Smooth muscle cell (in vitro differentiated cells): ENCODE results near the gene CAPN10. TPM values are rescaled to one million over a fixed set of nuclear protein-coding genes. Genes with fewer than 3 reads are reported as not detected.

Source experiments
- DNase-seq: peaks from one replicate; lab custom pipeline; 2025; ENCODE audit not compliant: unreplicated experiment; lab: John Stamatoyannopoulos, UW
- H2AFZ ChIP-seq: fragments of 200-600 bp; sonication (generic); 2 replicates; pipeline ENCODE4 v1.6.0; 2016; ENCODE audit warnings: antibody characterized with exemption, low read depth, mild to moderate bottlenecking
- H3F3A ChIP-seq: fragments of 200-600 bp; sonication (generic); 2 replicates; pipeline ENCODE4 v1.6.0; 2017; ENCODE audit warnings: antibody characterized with exemption, low read depth
- H3K27ac ChIP-seq: fragments of 200-600 bp; sonication (generic); 2 replicates; pipeline ENCODE4 v1.5.1; 2016; ENCODE audit warnings: low read depth, mild to moderate bottlenecking
- H3K27me3 ChIP-seq: fragments of 200-600 bp; sonication (generic); 2 replicates; pipeline ENCODE4 v1.6.1; 2016; ENCODE audit warnings: low read depth, mild to moderate bottlenecking
- H3K36me3 ChIP-seq: fragments of 200-600 bp; sonication (generic); 2 replicates; pipeline ENCODE4 v1.5.1; 2016; ENCODE audit warnings: low read depth
- H3K4me1 ChIP-seq: fragments of 200-600 bp; sonication (generic); 2 replicates; pipeline ENCODE4 v1.5.1; 2016; ENCODE audit warnings: low read depth
- H3K4me2 ChIP-seq: fragments of 200-600 bp; sonication (generic); 2 replicates; pipeline ENCODE4 v1.6.0; 2016; ENCODE audit warnings: mild to moderate bottlenecking
- H3K4me3 ChIP-seq: fragments of 200-600 bp; sonication (generic); 2 replicates; pipeline ENCODE4 v1.5.1; 2016; ENCODE audit warnings: mild to moderate bottlenecking
- H3K79me2 ChIP-seq: fragments of 200-600 bp; sonication (generic); 2 replicates; pipeline ENCODE4 v1.6.0; 2016; ENCODE audit warnings: low read depth, mild to moderate bottlenecking
- H3K9ac ChIP-seq: fragments of 200-600 bp; sonication (generic); 2 replicates; pipeline ENCODE4 v1.6.0; 2016; ENCODE audit warnings: low read depth
- H3K9me3 ChIP-seq: fragments of 200-600 bp; sonication (generic); replicated peaks from 2 replicates; pipeline ENCODE4 v1.5.1; 2016; ENCODE audit warnings: low read depth
- H4K20me1 ChIP-seq: fragments of 200-600 bp; sonication (generic); 2 replicates; pipeline ENCODE4 v1.6.0; 2016; ENCODE audit warnings: low read depth
- WGBS: methylation state at CpG from one replicate; pipeline ENCODE4 v1.1.7; 2016; ENCODE audit warnings: low lambda C conversion rate; 5-methylcytosine and 5-hydroxymethylcytosine counted together
- polyA plus RNA-seq: library from polyadenylated mRNA; unstranded; fragments of >200 nt; fragmentation: Nextera tagmentation; extraction: Ambion mirVana; gene quantifications from 2 replicates; pipeline ENCODE4 v1.2.1, GENCODE V29; 2016
- total RNA-seq: library from RNA; depleted of rRNA; stranded (reverse); fragments of >200 nt; gene quantifications from 2 replicates; pipeline ENCODE4 v1.2.3, GENCODE V29; 2014
- TF ChIP-seq, protein P1 (sequence below): fragments of 200-600 bp; sonication (generic); IDR thresholded peaks from 2 replicates; pipeline ENCODE4 v1.5.1; 2017; ENCODE audit warnings: borderline replicate concordance, mild to moderate bottlenecking, antibody characterized with exemption; ENCODE audit not compliant: insufficient read depth, poor library complexity, severe bottlenecking

Gene CAPN10
- total and polyA plus RNA-seq, 2 experiments from 2014 or later = 6.6 to 17.0 TPM

DNA sequence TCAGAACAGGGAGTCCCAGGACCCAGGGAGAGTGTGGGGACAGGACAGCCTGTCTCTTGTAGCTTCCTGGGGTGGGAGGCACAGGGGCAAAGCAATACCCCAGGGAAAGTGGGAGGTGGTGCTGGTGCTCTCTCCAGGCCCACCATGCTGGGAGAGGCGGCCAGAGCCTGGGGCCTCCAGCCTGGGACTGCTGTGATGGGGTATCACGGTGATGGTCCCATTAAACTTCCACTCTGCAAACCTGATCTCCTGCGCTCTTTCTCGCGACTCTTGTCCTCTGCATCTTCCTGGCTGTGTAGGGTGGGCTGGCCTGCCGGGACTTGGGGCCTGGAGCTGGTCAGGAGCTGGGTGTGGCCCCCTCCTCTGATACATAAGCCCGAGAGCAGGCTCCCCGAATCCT, 8.0 kb upstream of the CAPN10 start:
- Histone ChIP-seq H3K4me3 (no peak overlapping the region), H4K20me1 (peaks cover 61% of the 10 kb centered on the region), H3K9me3 (no peaks in the 10 kb centered on the region), H3F3A (peaks cover 15% of the 10 kb centered on the region), H3K27me3 (no peaks in the 10 kb centered on the region), H3K4me1 (no peaks in the 10 kb centered on the region), H3K36me3 (no peaks in the 10 kb centered on the region), H3K79me2 (peaks cover 22% of the 10 kb centered on the region), H3K27ac (no peak overlapping the region), H3K4me2 (no peak overlapping the region), H2AFZ (no peak overlapping the region), H3K9ac (no peak overlapping the region)
- WGBS = 95% methylated on average over 8 of the region's 8 CpGs
- no peak for DNase-seq
- TF ChIP-seq, protein P1, sequence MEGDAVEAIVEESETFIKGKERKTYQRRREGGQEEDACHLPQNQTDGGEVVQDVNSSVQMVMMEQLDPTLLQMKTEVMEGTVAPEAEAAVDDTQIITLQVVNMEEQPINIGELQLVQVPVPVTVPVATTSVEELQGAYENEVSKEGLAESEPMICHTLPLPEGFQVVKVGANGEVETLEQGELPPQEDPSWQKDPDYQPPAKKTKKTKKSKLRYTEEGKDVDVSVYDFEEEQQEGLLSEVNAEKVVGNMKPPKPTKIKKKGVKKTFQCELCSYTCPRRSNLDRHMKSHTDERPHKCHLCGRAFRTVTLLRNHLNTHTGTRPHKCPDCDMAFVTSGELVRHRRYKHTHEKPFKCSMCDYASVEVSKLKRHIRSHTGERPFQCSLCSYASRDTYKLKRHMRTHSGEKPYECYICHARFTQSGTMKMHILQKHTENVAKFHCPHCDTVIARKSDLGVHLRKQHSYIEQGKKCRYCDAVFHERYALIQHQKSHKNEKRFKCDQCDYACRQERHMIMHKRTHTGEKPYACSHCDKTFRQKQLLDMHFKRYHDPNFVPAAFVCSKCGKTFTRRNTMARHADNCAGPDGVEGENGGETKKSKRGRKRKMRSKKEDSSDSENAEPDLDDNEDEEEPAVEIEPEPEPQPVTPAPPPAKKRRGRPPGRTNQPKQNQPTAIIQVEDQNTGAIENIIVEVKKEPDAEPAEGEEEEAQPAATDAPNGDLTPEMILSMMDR = no peak

GRCh38 chr2:240579071-240579762, 7.3 kb upstream of the CAPN10 start:
- H3K4me3 ChIP-seq = no peak overlapping the region
- no peaks in the 10 kb centered on the region for H3K4me1 ChIP-seq
- no peak for DNase-seq
- H3K79me2 ChIP-seq = peaks cover 27% of the 10 kb centered on the region
- H3K36me3 ChIP-seq = no peaks in the 10 kb centered on the region
- TF ChIP-seq, protein P1 = no peak
- peak overlapping the region; percentile 44 for H3K9ac ChIP-seq
- H3K4me2 ChIP-seq = no peak overlapping the region
- H3F3A ChIP-seq = peaks cover 15% of the 10 kb centered on the region
- H4K20me1 ChIP-seq = peaks cover 61% of the 10 kb centered on the region
- no peak overlapping the region for H2AFZ ChIP-seq
- peak overlapping the region; percentile 78 for H3K27ac ChIP-seq
- H3K9me3 ChIP-seq = no peaks in the 10 kb centered on the region
- 97% methylated on average over 12 of the region's 12 CpGs for WGBS
- H3K27me3 ChIP-seq = no peaks in the 10 kb centered on the region

- H3K9ac ChIP-seq = peak overlapping the region; percentile 44
- peak overlapping the region; percentile 78 for H3K27ac ChIP-seq
- no peak overlapping the region for H2AFZ ChIP-seq
- 47% methylated on average over 27 of the region's 27 CpGs for WGBS
- H4K20me1 ChIP-seq = peaks cover 63% of the 10 kb centered on the region
- no peaks in the 10 kb centered on the region for H3K9me3 ChIP-seq
- peaks cover 4% of the 10 kb centered on the region for H3K4me1 ChIP-seq
- H3F3A ChIP-seq = peaks cover 15% of the 10 kb centered on the region
- DNase-seq = no peak
- peak overlapping the region; percentile 19 for H3K4me2 ChIP-seq
- TF ChIP-seq, protein P1 = peak; percentile 14
- peaks cover 35% of the 10 kb centered on the region for H3K79me2 ChIP-seq
- H3K27me3 ChIP-seq = no peaks in the 10 kb centered on the region
- no peaks in the 10 kb centered on the region for H3K36me3 ChIP-seq
- no peak overlapping the region for H3K4me3 ChIP-seq
Measured at GRCh38 chr2:240579771-240580614, 6.5 kb upstream of the CAPN10 start.
